ENCODE data around the gene CPSF7.

The CPSF7 gene

DNA sequence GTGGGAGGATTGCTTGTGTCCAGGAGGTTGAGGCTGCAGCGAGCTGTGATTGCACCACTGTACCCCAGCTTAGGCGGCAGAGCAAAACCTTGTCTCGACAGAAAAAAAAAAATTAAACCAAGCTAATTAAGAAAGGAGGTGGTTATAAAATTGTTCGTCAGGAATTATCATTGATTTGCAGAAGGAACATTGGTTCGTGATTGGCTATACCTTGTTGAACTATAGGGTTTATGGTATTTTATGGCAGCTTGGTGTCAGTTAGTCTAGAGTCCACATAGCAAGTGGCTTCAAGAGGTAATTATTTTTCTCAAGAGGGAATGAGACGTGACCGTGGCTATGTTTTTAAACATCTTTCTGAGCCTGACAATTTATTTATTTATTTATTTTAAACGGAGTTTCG, 48.9 kb downstream of the CPSF7 start:
- DNase-seq = no peak

DNA sequence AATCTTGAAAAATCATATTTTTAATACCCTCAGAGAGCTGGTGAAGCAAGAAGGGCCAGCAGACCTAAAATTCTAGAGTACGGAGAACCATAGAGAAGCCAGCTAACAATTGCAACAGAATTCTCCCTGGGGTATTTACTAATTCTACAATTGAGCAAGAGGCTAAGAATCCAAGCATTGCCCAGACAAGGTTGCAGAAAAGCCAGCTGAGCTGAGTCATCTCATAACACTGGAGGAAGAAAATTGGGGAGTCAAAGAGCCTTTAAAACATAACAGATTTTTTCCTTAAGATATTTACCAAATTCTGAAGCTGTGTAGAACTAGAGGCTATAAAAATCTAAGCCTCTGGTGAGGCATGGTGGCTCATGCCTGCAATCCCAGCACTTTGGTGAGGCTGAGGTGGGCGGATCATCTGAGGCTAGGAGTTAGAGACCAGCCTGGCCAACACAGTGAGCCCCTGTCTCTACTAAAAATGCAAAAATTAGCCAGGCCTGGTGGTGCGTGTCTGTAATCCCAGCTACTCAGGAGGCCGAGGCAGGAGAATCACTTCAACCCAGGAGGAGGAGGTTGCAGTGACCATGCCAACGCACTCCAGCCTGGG, 51.0 kb downstream of the CPSF7 start:
- no peak for DNase-seq

- DNase-seq = no peak
Measured at GRCh38 chr11:61377461-61378160, 52.2 kb downstream of the CPSF7 start.

GRCh38 chr11:61375761-61376108, 54.0 kb downstream of the CPSF7 start:
- no peak for DNase-seq

- no peak for DNase-seq
Measured at GRCh38 chr11:61372659-61373420, 56.9 kb downstream of the CPSF7 start.

DNA sequence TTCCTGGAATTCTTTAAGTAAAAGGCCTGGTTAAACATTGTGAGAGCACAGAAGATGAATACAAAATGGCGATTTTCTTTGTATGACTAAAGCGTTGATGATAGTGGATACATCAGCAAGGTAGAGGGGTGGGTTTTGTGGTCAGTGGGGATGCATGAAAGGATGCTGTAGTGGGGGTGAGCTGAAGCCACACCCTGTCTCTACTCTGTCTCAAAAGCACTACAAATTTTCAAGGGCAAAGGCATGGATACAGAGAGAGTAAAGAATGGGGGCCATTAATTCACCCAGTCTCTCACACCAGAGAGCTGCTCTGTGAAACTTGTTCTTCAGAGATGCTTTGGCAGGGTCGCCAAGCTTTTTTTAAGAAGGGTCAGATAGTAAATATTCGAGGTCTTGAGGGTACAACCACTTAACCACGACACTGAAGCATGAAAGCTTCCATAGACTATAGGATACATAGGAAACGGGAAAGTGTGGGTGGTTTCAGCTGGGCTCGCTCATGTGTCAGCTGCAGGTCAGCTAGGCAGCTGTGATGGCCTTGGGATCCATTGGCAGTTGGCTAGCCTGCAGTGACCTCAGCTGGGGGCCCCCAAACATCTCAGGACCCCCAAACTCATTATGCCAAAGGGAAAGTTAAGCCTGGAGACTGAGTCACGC, 59.3 kb downstream of the CPSF7 start:
- peak; percentile 32 for DNase-seq

GRCh38 chr11:61369372-61370348, 60.1 kb downstream of the CPSF7 start:
- no peak for DNase-seq

GRCh38 chr11:61368646-61369045, 61.1 kb downstream of the CPSF7 start:
- no peak for DNase-seq

DNA sequence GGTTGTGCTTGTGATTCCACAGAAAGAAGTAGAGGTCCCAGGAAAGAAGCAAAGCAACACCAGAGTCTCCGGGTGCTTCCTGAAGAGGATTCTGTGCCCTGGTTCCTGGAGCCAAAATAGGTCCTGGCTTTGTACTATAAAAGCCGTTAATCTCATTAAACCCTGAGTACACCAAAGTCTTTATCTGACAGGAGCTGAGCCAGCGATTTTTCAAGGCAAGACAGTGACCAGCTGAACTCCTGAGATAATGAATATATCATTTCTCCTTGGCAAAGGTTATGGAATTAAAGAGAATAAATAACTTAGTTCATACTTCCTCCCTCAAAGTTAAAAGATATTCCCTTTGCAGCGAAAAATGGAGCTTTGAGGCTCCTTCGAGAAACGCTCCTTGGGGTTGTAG, 62.4 kb downstream of the CPSF7 start:
- no peak for DNase-seq

- no peak for DNase-seq
Measured at GRCh38 chr11:61364012-61364675, 65.6 kb downstream of the CPSF7 start.

DNA sequence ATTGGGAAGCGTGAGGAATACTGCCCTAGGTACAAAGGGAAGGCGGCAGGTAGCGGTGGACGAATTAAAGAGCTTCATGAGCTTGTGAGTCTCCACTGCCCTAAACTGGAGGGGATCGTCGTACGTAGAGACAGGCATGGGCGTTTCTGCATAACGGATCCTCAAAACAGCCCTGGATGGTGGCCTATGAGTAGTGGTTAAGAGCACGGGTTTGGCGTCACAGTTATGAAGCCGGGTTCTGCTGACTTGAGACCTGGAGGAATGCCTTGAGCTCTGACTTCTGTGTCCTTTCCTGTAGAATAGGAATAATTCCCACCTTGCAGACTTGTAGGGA, 67.3 kb downstream of the CPSF7 start:
- DNase-seq = peak; percentile 49

DNA sequence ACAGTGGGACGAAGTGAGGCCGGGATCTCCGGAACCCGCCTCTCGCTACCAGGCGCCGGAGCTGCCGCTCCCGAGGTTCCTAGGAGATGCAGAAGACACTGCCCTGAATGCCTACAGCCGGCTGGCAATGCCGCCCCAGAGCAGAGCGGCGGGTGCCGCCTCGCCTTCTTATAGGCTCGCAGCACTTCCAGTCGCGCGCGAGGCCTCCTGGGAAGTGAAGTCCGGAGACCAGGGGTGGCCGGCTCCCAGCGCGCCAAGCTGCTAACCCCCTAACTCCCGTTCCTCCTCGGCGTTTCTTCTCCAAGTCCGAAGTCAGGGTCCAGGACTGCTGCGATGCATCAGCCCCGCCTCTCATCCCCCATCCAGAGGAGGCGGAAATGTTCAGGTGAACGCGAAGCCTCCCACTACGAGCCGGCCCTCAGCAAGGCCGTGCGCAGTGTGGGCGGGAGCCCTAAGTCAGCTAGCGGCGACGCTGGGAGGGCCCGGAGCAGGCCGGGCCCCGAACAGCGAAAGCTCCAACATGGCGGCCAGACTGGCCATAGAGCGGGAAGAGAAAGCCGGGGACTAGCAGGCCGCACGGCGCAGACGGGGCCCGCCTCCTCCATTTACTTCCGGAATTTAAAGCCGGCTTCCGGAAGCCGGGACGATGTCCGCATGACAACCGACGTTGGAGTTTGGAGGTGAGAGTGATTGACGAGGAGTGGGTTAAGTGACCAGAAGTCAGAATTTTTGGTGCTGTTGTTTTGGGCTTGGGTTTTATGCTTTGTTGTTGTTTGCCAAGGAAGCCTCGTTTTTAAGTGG, 67.8 kb downstream of the CPSF7 start, which contains the start of the genes CYB561A3 and TMEM138:
TSS of gene CYB561A3 (minus strand) at position 142 of the 801 bp plus-strand sequence. CDS start 5,169 bp downstream, outside the sequence.
TSS of gene TMEM138 (plus strand) at position 634 of the 801 bp plus-strand sequence. CDS start 2,017 bp downstream, outside the sequence.
- DNase-seq = peak; percentile 93

GRCh38 chr11:61361237-61361740, 68.5 kb downstream of the CPSF7 start:
- no peak for DNase-seq

DNA sequence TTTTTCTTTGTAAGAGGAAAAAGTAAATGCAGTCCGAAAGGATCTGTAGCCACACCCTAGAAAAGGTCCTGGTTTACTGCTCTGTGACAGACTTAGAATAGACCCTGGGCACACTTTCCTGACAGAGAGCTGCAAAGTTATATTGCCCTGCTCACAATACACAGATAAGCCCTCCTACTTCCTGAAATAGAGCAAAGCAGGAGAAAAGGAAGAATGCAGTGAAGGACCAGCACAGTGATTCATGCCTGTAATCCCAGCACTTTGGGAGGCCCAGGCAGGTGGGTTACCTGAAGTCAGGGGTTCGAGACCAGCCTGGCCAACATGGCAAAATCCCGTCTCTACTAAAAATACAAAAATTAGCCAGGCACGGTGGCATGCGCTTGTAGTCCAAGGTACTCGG, 70.3 kb downstream of the CPSF7 start:
- DNase-seq = no peak

- no peak for DNase-seq
Measured at GRCh38 chr11:61358566-61358965, 71.2 kb downstream of the CPSF7 start.

GRCh38 chr11:61357894-61358239, 71.9 kb downstream of the CPSF7 start:
- DNase-seq = no peak

- DNase-seq = no peak
Measured at GRCh38 chr11:61357233-61357893, 72.4 kb downstream of the CPSF7 start.

DNA sequence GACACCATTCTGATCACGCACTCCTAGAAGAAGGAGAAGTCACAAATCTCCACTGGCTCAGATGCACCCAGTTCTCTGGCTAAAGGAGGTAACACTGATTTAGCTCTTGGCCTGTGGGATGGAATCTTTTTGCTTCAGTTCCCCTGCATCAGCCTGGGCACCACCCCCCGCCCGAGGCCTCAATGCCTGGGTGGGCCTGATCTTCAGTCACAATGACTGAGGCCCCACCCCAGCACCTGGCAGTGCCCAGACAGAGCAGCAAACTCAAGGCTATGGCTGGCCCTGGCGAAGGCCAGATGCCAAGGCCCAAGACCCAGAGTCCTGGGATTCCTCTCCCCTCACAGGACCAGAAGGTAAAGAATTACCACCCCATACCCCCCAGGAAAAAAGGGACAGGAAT, 73.1 kb downstream of the CPSF7 start:
- no peak for DNase-seq

DNA sequence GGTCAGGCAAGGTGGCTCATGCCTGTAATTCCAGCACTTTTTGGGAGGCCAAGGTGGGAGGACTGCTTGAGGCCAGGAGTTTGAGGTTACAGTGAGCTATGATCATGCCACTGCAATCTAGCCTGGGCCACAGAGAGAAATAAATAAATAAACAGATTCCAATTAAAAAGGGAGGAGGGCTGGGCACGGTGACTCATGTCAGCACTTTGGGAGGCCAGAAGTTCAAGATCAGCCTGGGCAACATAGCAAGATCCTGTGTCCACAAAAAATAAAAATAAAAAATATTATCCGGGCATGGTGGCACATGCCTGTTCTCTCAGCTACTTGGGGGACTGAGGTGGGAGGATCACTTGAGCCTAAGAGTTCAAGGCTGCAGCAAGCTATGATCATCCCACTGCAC, 75.6 kb downstream of the CPSF7 start:
- no peak for DNase-seq
